Choroid plexus epithelial cell (primary cell): ENCODE measurements around the gene CARNS1.
A peak's percentile ranks its signal among the peaks of the same experiment; 100 is the strongest.

Experiments
- DNase-seq: peaks from one replicate; pipeline ENCODE4 v3.0.0-alpha.2; 2010; ENCODE audit warnings: low read depth
- H3K4me3 ChIP-seq: 2 replicates; pipeline ENCODE4 v1.5.1; 2011; ENCODE audit warnings: low read depth, mild to moderate bottlenecking, control low read depth, low read length, moderate library complexity
- TF ChIP-seq, protein P1 (sequence below): conservative IDR thresholded peaks from 2 replicates; pipeline ENCODE4 v1.5.1; 2011; ENCODE audit warnings: low read depth, mild to moderate bottlenecking, control low read depth, inconsistent platforms, low read length, moderate library complexity

The CARNS1 gene

DNA sequence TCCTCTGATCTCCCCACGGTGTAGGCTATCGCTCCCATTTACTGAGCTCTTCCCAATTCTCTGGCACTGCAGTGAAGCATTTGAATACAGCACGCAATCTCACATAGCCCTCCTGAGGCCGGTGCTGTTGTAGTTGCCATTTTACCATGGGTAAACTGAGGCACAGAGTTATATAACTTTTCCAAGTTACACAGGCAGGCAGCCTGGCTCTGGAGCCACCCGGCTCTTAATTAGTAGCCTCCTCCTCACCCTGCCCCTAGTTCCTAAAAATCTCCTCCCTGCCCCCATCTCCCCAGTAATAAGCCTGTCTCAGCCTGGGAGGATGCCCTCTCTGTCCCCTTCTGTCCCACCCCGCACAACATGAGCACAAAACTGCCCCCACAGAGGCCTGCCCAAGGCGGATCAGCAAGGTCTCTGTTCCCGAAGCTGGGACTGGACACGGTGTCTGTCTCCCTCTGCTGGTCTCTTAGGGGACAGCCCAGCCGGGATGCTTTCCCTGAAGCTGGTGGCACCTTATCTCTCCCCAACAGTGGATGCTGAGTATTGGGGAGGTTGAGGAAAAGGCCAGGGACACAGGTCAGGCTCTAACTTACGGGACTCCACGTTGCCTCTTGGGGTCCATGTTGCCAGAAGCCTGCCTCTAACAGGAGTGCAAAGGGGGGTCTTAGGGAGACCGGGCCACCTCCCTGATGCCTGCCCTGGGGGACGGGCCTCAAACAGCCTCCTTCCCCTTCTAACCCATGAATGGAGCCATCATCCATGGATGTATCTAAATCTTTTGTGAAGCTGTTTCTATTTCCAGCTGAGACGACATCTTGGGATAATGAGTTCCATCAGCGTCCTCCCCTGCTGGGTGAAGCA is 33.0 kb upstream of the CARNS1 start:
- no peak overlapping the region for H3K4me3 ChIP-seq
- TF ChIP-seq, protein P1, sequence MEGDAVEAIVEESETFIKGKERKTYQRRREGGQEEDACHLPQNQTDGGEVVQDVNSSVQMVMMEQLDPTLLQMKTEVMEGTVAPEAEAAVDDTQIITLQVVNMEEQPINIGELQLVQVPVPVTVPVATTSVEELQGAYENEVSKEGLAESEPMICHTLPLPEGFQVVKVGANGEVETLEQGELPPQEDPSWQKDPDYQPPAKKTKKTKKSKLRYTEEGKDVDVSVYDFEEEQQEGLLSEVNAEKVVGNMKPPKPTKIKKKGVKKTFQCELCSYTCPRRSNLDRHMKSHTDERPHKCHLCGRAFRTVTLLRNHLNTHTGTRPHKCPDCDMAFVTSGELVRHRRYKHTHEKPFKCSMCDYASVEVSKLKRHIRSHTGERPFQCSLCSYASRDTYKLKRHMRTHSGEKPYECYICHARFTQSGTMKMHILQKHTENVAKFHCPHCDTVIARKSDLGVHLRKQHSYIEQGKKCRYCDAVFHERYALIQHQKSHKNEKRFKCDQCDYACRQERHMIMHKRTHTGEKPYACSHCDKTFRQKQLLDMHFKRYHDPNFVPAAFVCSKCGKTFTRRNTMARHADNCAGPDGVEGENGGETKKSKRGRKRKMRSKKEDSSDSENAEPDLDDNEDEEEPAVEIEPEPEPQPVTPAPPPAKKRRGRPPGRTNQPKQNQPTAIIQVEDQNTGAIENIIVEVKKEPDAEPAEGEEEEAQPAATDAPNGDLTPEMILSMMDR, result peak; percentile 99
- peak; percentile 83 for DNase-seq

DNA sequence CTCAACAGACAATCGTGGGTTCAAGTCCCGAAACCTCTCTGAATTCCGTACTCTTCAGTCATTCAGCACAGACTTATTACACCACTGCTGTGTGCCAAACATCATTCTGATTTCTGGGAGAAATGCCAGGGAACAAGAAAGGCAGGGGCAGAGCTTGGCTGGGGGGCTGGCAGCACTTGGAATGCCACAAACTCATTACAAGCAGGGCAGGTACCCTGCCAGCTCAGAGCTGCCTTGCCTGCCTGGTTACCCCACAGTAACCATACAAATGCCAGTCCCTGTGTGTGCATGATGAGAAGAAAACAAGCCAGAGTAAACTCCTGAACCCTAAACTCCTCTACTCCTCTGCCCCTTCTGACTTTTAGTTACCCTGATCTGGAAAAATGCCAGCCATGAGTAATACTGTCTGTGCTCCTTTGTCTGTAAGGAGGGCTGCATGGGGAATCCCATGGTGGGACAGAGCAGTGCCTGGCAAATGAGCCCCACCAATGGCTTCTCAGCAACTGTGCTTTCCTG is 30.6 kb upstream of the CARNS1 start:
- TF ChIP-seq, protein P1, result no peak
- DNase-seq, result peak; percentile 42
- no peak overlapping the region for H3K4me3 ChIP-seq

DNA sequence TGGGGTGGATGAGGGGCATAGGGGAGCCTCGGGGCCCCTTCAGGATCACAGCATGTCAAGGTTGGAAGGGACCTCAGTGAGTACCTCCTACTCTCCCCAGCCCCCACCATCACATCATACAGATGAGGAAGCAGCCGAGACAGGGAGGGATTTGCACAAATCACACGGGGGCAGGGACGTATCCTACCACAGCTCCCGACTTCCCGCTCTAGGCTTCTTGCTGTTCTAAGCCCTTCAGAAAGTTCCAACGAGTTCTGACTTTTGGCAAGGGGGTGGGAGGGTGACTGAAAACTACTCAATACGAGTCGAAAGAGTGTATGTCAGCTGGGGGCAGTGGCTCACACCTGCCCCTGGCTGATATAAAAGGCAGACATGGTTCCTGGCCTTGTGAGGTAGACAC is 28.4 kb upstream of the CARNS1 start:
- TF ChIP-seq, protein P1, result no peak
- DNase-seq, result no peak
- H3K4me3 ChIP-seq, result no peak overlapping the region

DNA sequence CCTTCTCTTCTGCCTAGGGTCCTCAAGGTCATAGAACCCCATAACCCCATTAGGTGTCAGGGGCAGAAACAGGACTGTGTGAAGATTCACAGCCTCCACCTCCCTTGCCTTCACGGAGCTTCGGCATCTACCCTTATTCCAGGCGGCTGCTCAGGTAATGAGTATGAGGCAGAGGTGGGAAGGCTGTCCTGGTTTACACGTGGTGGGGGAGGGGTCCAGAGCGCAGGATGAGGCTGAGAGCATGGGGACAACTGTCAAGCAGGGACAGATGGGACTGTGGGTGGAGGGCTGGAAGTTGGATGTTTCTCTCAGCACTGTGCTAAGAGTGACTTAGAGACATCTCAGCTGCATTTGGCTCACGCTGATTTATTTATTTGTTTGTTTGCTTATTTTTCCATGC is 28.0 kb upstream of the CARNS1 start:
- DNase-seq, result no peak
- no peak overlapping the region for H3K4me3 ChIP-seq
- TF ChIP-seq, protein P1, result no peak

DNA sequence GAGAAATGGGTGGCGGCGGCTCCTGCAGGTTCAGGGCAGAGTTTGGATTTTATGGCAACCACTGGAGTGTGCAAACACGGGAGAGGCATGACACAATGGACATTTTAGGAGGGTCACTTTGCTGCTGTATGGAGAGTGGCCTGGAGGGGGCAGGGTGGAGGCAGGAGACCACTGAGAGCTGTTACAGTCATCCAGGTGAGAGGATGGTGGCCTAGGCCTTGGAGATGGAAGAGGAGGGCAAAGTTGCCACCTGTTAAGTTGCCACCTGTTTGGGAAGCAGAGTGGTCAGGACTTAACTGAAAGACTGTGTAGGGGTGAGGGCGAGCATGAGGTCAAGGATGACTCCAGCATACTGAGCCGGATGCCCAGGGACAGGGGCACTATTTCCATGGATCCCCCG is 26.0 kb upstream of the CARNS1 start:
- TF ChIP-seq, protein P1, result peak; percentile 72
- no peak overlapping the region for H3K4me3 ChIP-seq
- no peak for DNase-seq

DNA sequence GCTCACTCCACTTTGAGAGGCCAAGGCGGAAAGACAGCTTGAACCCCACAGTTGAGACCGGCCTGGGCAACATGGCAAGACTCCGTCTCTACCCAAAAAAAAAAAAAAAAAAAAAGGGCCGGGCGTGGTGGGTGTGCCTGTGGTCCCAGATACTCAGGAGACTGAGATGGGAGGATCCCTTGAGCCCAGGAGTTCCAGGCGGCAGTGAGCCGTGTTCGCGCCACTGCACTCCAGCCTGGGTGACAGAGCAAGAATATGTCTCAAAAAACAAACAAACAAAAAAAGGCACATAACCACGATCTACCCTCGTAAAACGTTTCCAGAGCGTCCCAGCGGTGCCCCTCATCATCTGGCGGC is 24.6 kb upstream of the CARNS1 start:
- TF ChIP-seq, protein P1, result no peak
- peak overlapping the region; percentile 93 for H3K4me3 ChIP-seq
- DNase-seq, result no peak
